ENCODE data around the gene CNTN1. TPM values are rescaled to one million over a fixed set of nuclear protein-coding genes. Genes with fewer than 3 reads are reported as not detected.

The CNTN1 gene
- total and polyA plus RNA-seq, 7 donors: 0.10 to 1.4 (median 0.23) TPM

DNA sequence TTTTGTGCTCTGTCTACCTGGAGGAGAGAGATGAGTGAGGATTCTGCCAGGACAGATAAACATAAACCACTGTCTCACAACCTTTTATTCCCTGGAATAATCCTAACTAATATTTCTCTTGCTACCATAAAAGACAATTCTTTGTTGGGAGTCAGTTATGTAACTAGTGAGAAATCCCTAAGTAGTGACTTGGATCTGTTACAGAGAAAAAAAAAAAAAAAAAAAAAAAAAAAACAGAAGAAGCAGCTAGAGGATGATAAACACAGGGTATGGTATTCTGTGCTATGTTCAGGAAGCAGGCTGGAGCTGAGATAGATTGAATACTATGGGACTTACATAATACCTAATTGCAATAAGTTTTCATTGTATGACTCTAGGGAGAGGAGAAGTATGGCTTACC lies 178.7 kb downstream of the CNTN1 start:
- Histone ChIP-seq H3K27ac (no peak overlapping the region), H3K9me3 (no peaks in the 10 kb centered on the region), H3K4me3 (no peak overlapping the region), H3K36me3 (ENCODE audit: insufficient read depth in 1 of 2, low read depth in 1 of 2) (no peaks in the 10 kb centered on the region), H3K27me3 (ENCODE audit: insufficient read depth in 3 of 3, low read length in 2 of 3) (no peaks in the 10 kb centered on the region), H3K4me1 (no peaks in the 10 kb centered on the region)
- ATAC-seq (no peak), DNase-seq (no peak)
- TF ChIP-seq, protein P1, sequence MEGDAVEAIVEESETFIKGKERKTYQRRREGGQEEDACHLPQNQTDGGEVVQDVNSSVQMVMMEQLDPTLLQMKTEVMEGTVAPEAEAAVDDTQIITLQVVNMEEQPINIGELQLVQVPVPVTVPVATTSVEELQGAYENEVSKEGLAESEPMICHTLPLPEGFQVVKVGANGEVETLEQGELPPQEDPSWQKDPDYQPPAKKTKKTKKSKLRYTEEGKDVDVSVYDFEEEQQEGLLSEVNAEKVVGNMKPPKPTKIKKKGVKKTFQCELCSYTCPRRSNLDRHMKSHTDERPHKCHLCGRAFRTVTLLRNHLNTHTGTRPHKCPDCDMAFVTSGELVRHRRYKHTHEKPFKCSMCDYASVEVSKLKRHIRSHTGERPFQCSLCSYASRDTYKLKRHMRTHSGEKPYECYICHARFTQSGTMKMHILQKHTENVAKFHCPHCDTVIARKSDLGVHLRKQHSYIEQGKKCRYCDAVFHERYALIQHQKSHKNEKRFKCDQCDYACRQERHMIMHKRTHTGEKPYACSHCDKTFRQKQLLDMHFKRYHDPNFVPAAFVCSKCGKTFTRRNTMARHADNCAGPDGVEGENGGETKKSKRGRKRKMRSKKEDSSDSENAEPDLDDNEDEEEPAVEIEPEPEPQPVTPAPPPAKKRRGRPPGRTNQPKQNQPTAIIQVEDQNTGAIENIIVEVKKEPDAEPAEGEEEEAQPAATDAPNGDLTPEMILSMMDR (IDR thresholded peaks at IDR 0.05): no peak
- intact Hi-C loops (cut with DNase I): no loop called here

DNA sequence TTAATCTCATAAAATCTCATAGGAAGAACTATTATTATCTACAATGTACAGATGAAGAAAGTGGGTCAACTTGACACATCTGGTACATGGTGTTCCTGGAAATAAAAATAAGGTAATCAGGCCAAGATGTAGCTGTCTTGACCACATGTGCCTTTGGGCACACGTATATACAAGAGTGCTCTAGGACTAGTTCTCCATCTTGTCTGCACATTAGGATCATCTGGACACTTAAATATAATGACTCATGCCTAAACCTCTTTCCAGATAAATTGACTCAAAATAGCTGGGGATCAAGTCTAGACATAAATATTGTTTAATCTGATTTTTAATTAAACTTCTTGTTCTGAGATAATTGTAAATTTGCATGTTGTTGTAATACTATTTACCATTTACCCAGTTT lies 182.6 kb downstream of the CNTN1 start:
- no peak for ATAC-seq

DNA sequence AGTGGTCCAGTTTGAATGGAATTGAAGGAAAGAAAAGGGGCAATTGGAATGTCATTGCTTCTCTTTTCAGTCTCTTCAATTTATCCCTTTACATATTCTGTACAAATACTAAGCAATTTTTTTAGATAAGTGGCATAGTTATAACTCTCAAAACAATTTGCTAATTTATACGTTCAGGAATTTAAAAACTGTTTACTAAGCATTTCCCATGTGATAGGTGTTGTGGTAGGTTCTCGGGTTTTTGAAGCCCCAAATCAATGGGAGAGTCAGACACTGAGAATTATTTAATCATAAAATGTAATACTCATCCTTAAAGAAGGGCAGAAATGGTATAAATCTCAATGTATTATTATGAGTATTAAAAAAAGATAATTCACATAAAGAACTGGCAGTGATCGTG lies 197.1 kb downstream of the CNTN1 start:
- intact Hi-C loops (cut with DNase I): no loop called here
- 85 to 88% (median 85%) methylated on average over 3 of the region's 3 CpGs for WGBS, 3 donors
- Histone ChIP-seq H3K9me3 (no peaks in the 10 kb centered on the region), H3K36me3 (ENCODE audit: insufficient read depth in 1 of 2, low read depth in 1 of 2) (no peaks in the 10 kb centered on the region), H3K4me1 (no peaks in the 10 kb centered on the region), H3K27ac (no peak overlapping the region), H3K27me3 (ENCODE audit: insufficient read depth in 3 of 3, low read length in 2 of 3) (no peaks in the 10 kb centered on the region), H3K4me3 (no peak overlapping the region)
- DNase-seq (no peak), ATAC-seq (no peak)
- TF ChIP-seq, protein P1 (IDR thresholded peaks at IDR 0.05): no peak

More for the DNA sequence above, 182.6 kb downstream of the CNTN1 start:
- DNase-seq: no peak
- H3K4me1 ChIP-seq: no peaks in the 10 kb centered on the region
- H3K27me3 ChIP-seq (ENCODE audit: insufficient read depth in 3 of 3, low read length in 2 of 3): no peaks in the 10 kb centered on the region
- no peak overlapping the region for H3K27ac ChIP-seq
- TF ChIP-seq, protein P1 (IDR thresholded peaks at IDR 0.05): no peak
- WGBS, 3 donors: 59 to 71% (median 62%) methylated on average over 1 of the region's 1 CpG
- intact Hi-C loops (cut with DNase I): no loop called here
- no peaks in the 10 kb centered on the region for H3K36me3 ChIP-seq (ENCODE audit: insufficient read depth in 1 of 2, low read depth in 1 of 2)
- H3K4me3 ChIP-seq: no peak overlapping the region
- H3K9me3 ChIP-seq: no peaks in the 10 kb centered on the region

DNA sequence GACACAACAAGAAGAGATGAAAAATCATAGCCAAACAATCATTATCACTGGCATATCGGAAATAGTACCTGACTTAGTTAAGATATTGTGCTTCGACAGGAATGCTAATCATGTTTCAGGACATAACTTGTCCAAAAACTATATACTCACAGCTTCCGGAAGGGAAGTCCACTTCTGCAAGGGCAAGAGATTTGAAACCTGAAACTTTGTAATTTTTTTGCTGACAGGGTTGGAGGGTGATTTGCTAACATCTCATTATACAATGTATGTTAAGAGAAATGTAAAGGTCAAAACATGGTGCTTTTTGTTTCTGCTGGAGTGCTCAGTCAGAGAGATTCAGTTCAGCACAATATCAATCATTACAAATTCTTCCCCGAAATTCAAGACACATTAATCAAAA lies 200.3 kb downstream of the CNTN1 start:
- Histone ChIP-seq H3K36me3 (ENCODE audit: insufficient read depth in 1 of 2, low read depth in 1 of 2) (no peaks in the 10 kb centered on the region), H3K27ac (no peak overlapping the region), H3K4me1 (no peaks in the 10 kb centered on the region), H3K9me3 (no peaks in the 10 kb centered on the region), H3K4me3 (no peak overlapping the region), H3K27me3 (ENCODE audit: insufficient read depth in 3 of 3, low read length in 2 of 3) (no peaks in the 10 kb centered on the region)
- intact Hi-C loops (cut with DNase I): no loop called here
- TF ChIP-seq, protein P1 (IDR thresholded peaks at IDR 0.05): no peak
- 29 to 35% (median 31%) methylated on average over 4 of the region's 4 CpGs for WGBS, 3 donors
- DNase-seq: no peak
- ATAC-seq: no peak

DNA sequence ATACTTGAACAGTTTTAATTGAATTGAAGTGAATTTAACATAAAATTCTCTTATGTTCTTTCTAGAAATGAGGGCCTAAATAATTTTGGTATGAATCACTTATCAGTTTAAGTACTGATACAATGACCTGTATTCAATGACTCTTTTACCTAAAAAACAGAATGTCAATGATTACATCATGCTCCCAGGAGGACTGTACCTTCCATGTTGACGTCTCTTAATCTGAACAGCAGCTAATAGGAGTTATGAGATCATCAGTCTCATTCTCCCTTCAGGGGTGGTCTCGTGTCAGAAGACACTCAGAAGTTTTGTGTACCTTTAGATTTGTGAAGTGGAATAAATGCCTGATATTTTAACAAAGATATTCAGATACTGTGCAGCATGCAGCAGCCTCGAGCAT lies 206.3 kb downstream of the CNTN1 start:
- Histone ChIP-seq H3K36me3 (ENCODE audit: insufficient read depth in 1 of 2, low read depth in 1 of 2) (no peaks in the 10 kb centered on the region), H3K27ac (no peak overlapping the region), H3K27me3 (ENCODE audit: insufficient read depth in 3 of 3, low read length in 2 of 3) (no peaks in the 10 kb centered on the region), H3K4me1 (no peaks in the 10 kb centered on the region), H3K4me3 (no peak overlapping the region), H3K9me3 (no peaks in the 10 kb centered on the region)
- ATAC-seq (no peak), DNase-seq (no peak)
- TF ChIP-seq, protein P1 (IDR thresholded peaks at IDR 0.05): no peak
- 51 to 58% (median 57%) methylated on average over 3 of the region's 3 CpGs for WGBS, 3 donors
- intact Hi-C loops (cut with DNase I): no loop called here
